HK-2 (cell line): ENCODE results near the gene PRKD3.
A peak's percentile ranks its signal among the peaks of the same experiment; 100 is the strongest.

Experiments used
- DNase-seq: peaks from one replicate; pipeline ENCODE4 v3.0.0-alpha.2; 2018; ENCODE audit not compliant: unreplicated experiment

Gene PRKD3

GRCh38 chr2:37324786-37325624 is at the start of gene PRKD3:
Gene PRKD3, minus strand, starts transcription at chr2:37324833. Its CDS starts 8,309 bp downstream, at chr2:37316524.
- DNase-seq = peak; percentile 80

GRCh38 chr2:37372000-37372399 is 47.4 kb upstream of the PRKD3 start:
- DNase-seq = no peak

- DNase-seq = no peak
Measured at GRCh38 chr2:37370666-37371065, 46.0 kb upstream of the PRKD3 start.

GRCh38 chr2:37367984-37368383 is 43.4 kb upstream of the PRKD3 start:
- DNase-seq = no peak

- DNase-seq = no peak
Measured at GRCh38 chr2:37367310-37367709, 42.7 kb upstream of the PRKD3 start.

GRCh38 chr2:37366773-37367172 is 42.1 kb upstream of the PRKD3 start:
- no peak for DNase-seq

- DNase-seq = no peak
Measured at GRCh38 chr2:37365669-37366068, 41.0 kb upstream of the PRKD3 start.

- DNase-seq = no peak
Measured at GRCh38 chr2:37364351-37364750, 39.7 kb upstream of the PRKD3 start.

- no peak for DNase-seq
Measured at GRCh38 chr2:37361994-37362698, 37.5 kb upstream of the PRKD3 start.

- DNase-seq = no peak
Measured at GRCh38 chr2:37361216-37361815, 36.7 kb upstream of the PRKD3 start.

GRCh38 chr2:37358466-37358865 is 33.8 kb upstream of the PRKD3 start:
- no peak for DNase-seq

- no peak for DNase-seq
Measured at GRCh38 chr2:37357530-37357929, 32.9 kb upstream of the PRKD3 start.

- DNase-seq = no peak
Measured at GRCh38 chr2:37357069-37357468, 32.4 kb upstream of the PRKD3 start.

GRCh38 chr2:37356299-37356698 is 31.7 kb upstream of the PRKD3 start:
- DNase-seq = no peak

GRCh38 chr2:37355735-37356134 is 31.1 kb upstream of the PRKD3 start:
- DNase-seq = no peak

GRCh38 chr2:37354531-37354930 is 29.9 kb upstream of the PRKD3 start:
- DNase-seq = no peak

- peak; percentile 76 for DNase-seq
Measured at GRCh38 chr2:37350034-37350433, 25.4 kb upstream of the PRKD3 start.

- no peak for DNase-seq
Measured at GRCh38 chr2:37349231-37349860, 24.7 kb upstream of the PRKD3 start.

- DNase-seq = no peak
Measured at GRCh38 chr2:37348155-37348554, 23.5 kb upstream of the PRKD3 start.

GRCh38 chr2:37344453-37345361 is 20.1 kb upstream of the PRKD3 start, which contains the start of gene QPCT:
Gene QPCT, plus strand, starts transcription at chr2:37344630. Its CDS starts 102 bp downstream, at chr2:37344732.
- peak; percentile 31 for DNase-seq
